ENCODE data around the gene LRRC7.

- TF ChIP-seq CTCF (IDR thresholded peaks at IDR 0.05): peak in 5 of 6 experiments; percentile 22 to 61 (median 58)
- TF ChIP-seq POLR2A (IDR thresholded peaks at IDR 0.05): no peak
These were observed 169.9 kb downstream of the LRRC7 start for GRCh38 chr1:69737527-69738185.
